Measurements from ENCODE around the gene HDAC4. TPM values are rescaled to one million over a fixed set of nuclear protein-coding genes. Genes with fewer than 3 reads are reported as not detected.

HDAC4 gene
- total and polyA plus RNA-seq, 2 experiments from 2014 or later = 9.3 to 10.8 TPM

GRCh38 chr2:239169311-239170048, 231.3 kb downstream of the HDAC4 start:
- Histone ChIP-seq H2AFZ (no peak overlapping the region), H4K20me1 (ENCODE audit: insufficient read depth, poor library complexity, severe bottlenecking) (no peaks in the 10 kb centered on the region), H3K79me2 (no peaks in the 10 kb centered on the region), H3K9me3 (ENCODE audit: low read depth) (no peaks in the 10 kb centered on the region), H3K9me2 (replicated peaks; ENCODE audit: insufficient read depth) (no peaks in the 10 kb centered on the region), H3K27me3 (no peaks in the 10 kb centered on the region), H3K36me3 (replicated peaks; ENCODE audit: insufficient read depth, low read depth) (no peaks in the 10 kb centered on the region), H3K4me1 (ENCODE audit: insufficient read depth) (peaks cover 4% of the 10 kb centered on the region), H3K4me2 (no peak overlapping the region), H3K4me3 (no peak overlapping the region), H3K27ac (no peak overlapping the region)
- no peak for DNase-seq (ENCODE audit: low spot score)
- 93% methylated on average over 26 of the region's 27 CpGs for WGBS (ENCODE audit: low lambda C conversion rate, missing lambda C conversion rate)
- TF ChIP-seq EZH2 (IDR thresholded peaks at IDR 0.05; ENCODE audit: borderline replicate concordance) (no peak), CTCF (IDR thresholded peaks at IDR 0.05; ENCODE audit: poor library complexity) (no peak), EZH2phosphoT487 (IDR thresholded peaks at IDR 0.05; ENCODE audit: low read depth, severe bottlenecking, unreplicated experiment) (no peak)

GRCh38 chr2:239168575-239168974, 232.2 kb downstream of the HDAC4 start:
- no peak overlapping the region for H3K4me2 ChIP-seq
- no peaks in the 10 kb centered on the region for H3K9me2 ChIP-seq (replicated peaks; ENCODE audit: insufficient read depth)
- no peaks in the 10 kb centered on the region for H4K20me1 ChIP-seq (ENCODE audit: insufficient read depth, poor library complexity, severe bottlenecking)
- TF ChIP-seq EZH2phosphoT487 (IDR thresholded peaks at IDR 0.05; ENCODE audit: low read depth, severe bottlenecking, unreplicated experiment) (no peak), CTCF (IDR thresholded peaks at IDR 0.05; ENCODE audit: poor library complexity) (no peak), EZH2 (IDR thresholded peaks at IDR 0.05; ENCODE audit: borderline replicate concordance) (no peak)
- no peak overlapping the region for H3K4me3 ChIP-seq
- no peak overlapping the region for H2AFZ ChIP-seq
- DNase-seq (ENCODE audit: low spot score) = no peak
- H3K79me2 ChIP-seq = no peaks in the 10 kb centered on the region
- H3K4me1 ChIP-seq (ENCODE audit: insufficient read depth) = peaks cover 4% of the 10 kb centered on the region
- no peaks in the 10 kb centered on the region for H3K9me3 ChIP-seq (ENCODE audit: low read depth)
- H3K27me3 ChIP-seq = no peaks in the 10 kb centered on the region
- 81% methylated on average over 22 of the region's 22 CpGs for WGBS (ENCODE audit: low lambda C conversion rate, missing lambda C conversion rate)
- no peak overlapping the region for H3K27ac ChIP-seq
- H3K36me3 ChIP-seq (replicated peaks; ENCODE audit: insufficient read depth, low read depth) = no peaks in the 10 kb centered on the region

- no peaks in the 10 kb centered on the region for H3K27me3 ChIP-seq
- no peaks in the 10 kb centered on the region for H3K36me3 ChIP-seq (replicated peaks; ENCODE audit: insufficient read depth, low read depth)
- H4K20me1 ChIP-seq (ENCODE audit: insufficient read depth, poor library complexity, severe bottlenecking) = no peaks in the 10 kb centered on the region
- H3K27ac ChIP-seq = no peak overlapping the region
- no peaks in the 10 kb centered on the region for H3K79me2 ChIP-seq
- H2AFZ ChIP-seq = no peak overlapping the region
- no peaks in the 10 kb centered on the region for H3K9me3 ChIP-seq (ENCODE audit: low read depth)
- no peak for DNase-seq (ENCODE audit: low spot score)
- H3K4me2 ChIP-seq = no peak overlapping the region
- 93% methylated on average over 22 of the region's 26 CpGs for WGBS (ENCODE audit: low lambda C conversion rate, missing lambda C conversion rate)
- H3K4me3 ChIP-seq = no peak overlapping the region
- peaks cover 4% of the 10 kb centered on the region for H3K4me1 ChIP-seq (ENCODE audit: insufficient read depth)
- no peaks in the 10 kb centered on the region for H3K9me2 ChIP-seq (replicated peaks; ENCODE audit: insufficient read depth)
- TF ChIP-seq CTCF (IDR thresholded peaks at IDR 0.05; ENCODE audit: poor library complexity) (no peak), EZH2phosphoT487 (IDR thresholded peaks at IDR 0.05; ENCODE audit: low read depth, severe bottlenecking, unreplicated experiment) (no peak), EZH2 (IDR thresholded peaks at IDR 0.05; ENCODE audit: borderline replicate concordance) (no peak)
These were observed 232.9 kb downstream of the HDAC4 start for GRCh38 chr2:239167766-239168444.
